Measurements from ENCODE around the gene ASCL5.

The ASCL5 gene

DNA sequence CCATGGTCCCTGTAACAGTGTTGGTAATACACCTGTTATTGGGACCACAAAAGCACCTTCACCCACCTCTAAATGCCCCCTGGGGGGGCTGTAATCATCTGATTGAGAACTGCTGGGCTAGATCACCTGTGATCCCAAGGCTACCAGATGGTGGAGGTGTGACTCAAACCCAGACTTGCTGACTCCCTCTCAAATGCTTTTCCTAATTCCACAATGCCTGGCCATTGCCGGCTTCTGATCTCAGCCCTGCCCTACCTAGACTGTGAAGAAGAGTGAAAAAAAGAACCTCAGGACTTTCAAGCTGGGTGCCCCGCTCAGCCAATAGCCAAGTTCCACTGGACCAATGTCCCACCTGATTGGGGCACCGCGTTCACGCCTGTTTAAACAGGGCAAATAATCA, 17.7 kb upstream of the ASCL5 start:
- no peak for DNase-seq
- no peak for TF ChIP-seq GATA1 (IDR thresholded peaks at IDR 0.05; ENCODE audit: low read depth, low read length)
- no peak for TF ChIP-seq POLR2A (IDR thresholded peaks at IDR 0.05; ENCODE audit: low read length)

DNA sequence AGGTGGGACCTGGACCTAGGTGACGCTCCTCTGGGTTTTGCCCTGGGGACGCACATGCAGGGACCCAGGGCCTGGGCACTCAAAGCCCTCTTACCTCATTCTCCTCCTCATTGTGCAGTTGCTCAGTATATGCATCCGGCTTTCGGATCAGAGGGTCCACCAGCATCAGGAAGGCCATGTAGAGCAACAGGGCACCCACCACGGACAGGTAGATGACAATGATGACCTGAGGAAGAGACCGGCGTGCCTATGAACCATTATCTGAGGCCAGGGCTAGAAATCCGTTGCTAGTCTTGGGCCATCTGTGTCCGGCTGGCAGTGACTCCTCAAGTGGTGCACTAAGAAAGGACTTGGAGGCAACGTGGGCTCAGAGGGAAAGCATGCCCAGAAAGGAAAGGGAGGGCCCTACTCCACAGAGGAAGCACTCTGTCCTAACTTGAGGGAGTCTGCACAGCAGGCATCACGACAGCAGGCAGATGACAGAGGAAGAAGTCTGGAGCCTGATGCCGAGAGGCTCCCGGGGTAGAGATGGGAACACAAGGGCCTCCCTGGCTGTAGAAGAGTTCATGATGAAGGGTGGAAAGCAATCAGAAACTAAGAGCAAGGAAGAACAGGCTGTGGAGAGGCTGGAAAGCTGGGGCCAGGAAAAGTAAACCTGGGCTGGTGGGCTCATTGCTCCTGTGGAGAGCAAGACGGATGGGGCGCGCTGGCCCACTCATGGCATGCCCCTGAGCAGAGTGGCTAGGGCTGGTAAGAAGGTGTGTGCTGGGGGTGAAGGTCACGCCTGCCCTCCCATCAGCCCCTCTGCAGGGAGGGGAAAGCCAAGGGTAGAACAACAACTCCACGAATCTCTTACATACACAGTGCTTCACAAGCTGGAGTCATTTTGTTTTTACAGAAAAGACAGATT, 17.0 kb upstream of the ASCL5 start:
- no peak for TF ChIP-seq GATA1 (IDR thresholded peaks at IDR 0.05; ENCODE audit: low read depth, low read length)
- no peak for TF ChIP-seq POLR2A (IDR thresholded peaks at IDR 0.05; ENCODE audit: low read length)
- DNase-seq, result no peak

DNA sequence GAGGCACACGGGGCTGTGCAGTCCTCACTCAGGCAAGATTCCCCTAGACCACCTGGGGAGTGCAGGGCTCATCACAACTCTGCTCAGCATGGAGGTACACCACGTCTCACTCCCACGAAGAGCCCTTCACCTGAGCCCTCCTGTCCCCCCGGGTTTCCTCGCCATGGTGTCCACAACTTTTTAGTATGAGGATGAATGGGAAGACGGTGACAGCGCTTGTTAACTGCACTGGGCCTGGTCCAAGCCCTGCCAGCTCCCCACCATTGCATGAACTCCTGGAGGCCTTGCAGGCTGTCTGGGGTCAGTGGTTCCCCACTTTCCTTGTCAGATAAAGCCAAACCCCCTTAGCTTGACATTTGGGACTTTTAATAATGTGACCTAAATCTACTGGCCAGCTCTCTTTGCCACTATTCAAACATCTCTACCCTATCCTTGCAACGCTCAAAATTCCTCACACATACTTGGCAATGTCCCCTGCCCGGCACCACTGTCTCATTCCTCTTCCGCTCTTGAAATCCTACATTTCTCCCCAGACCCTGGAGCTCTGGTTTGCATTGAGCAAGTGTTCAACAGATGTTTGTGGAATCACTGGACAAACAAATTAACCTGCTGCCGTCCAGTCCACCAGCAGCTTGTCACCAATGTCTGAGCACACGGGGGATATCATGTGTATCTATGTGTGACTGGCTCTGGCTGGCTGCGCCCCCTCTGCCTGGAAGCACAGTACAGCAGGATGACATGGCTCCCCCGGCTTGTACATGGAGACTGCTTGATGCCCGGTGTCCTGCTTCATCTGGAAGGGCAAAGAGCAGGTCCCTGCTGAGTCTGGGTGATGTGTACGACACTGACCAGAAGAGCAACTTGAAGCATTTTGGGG, 16.1 kb upstream of the ASCL5 start:
- no peak for DNase-seq
- TF ChIP-seq POLR2A (IDR thresholded peaks at IDR 0.05; ENCODE audit: low read length) (no peak), GATA1 (IDR thresholded peaks at IDR 0.05; ENCODE audit: low read depth, low read length) (no peak)

DNA sequence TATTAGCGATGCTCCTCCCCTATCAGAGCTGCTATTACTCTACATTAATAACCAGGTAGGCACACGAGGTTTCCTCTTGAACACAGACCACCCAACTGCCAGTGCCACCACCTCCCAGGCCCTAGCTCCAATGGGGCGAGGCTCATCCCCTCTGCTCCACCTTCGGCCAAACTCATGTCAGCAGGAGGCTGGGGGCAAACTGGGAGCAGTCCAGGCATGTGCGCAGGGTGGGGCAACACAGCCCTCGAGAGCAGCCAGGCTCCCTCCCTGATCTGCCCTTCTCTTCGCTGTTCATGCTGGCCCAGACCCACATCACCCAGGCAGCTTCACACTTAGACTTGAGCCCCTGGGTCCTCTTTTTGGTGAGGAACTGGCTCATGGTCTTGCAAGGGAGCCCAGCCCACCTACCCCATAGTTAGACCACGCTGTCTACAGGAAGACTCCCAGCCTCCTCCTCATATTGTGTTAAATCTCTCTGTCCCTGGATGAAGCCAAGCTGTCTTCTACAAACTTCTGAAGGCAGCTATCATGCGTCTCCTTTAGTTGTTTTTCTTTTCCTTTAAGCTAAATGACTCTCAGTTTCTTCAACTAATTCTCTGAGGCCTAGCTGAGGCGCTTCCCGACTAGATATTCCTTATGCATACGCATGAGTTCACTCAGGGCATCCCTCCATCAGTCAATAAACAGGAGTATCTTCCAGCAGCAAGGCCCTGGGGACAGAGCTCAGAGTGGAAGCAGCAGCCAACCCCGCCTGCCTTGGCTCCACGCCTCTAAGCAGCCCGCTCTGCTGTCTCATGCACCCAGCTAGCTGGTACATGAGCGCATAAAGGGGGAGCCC, 15.2 kb upstream of the ASCL5 start:
- TF ChIP-seq POLR2A (IDR thresholded peaks at IDR 0.05; ENCODE audit: low read length) (no peak), GATA1 (IDR thresholded peaks at IDR 0.05; ENCODE audit: low read depth, low read length) (no peak)
- no peak for DNase-seq

DNA sequence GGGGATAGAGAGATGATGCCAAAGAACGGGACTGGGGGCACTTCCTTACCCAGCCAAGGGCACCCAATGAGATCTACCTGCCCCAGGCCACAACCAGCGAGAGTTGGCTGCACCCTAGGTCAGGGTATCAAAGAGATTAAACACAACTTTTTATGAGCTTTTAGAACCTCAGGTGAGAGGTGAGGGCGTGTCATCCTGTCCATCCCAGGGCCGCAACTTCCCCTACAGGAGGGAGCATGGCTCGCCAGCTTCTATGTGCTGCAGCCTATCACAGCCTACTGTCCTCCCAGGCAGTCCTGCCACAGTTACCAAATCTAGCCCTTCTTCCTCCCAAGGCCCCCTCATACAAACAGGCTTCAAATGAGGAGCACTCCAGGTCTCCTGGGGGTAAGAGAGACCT, 14.4 kb upstream of the ASCL5 start:
- DNase-seq, result no peak
- no peak for TF ChIP-seq POLR2A (IDR thresholded peaks at IDR 0.05; ENCODE audit: low read length)
- no peak for TF ChIP-seq GATA1 (IDR thresholded peaks at IDR 0.05; ENCODE audit: low read depth, low read length)

DNA sequence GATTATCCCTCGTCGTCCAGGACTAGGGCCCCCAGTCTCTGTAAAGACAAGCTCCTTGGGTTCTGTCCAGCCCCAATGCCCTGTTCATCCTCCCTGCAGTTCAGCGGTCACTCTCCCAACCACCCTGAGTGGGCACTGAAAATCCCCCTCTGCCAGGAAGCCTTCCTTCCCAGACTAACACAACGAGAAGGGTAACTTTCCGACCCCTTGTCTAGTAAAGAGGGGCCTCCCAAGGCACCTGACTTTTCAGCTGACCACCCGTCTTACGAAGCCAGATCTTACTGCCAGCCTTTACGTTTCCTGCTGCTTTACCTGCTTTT, 13.9 kb upstream of the ASCL5 start:
- TF ChIP-seq POLR2A (IDR thresholded peaks at IDR 0.05; ENCODE audit: low read length) (no peak), GATA1 (IDR thresholded peaks at IDR 0.05; ENCODE audit: low read depth, low read length) (no peak)
- no peak for DNase-seq

DNA sequence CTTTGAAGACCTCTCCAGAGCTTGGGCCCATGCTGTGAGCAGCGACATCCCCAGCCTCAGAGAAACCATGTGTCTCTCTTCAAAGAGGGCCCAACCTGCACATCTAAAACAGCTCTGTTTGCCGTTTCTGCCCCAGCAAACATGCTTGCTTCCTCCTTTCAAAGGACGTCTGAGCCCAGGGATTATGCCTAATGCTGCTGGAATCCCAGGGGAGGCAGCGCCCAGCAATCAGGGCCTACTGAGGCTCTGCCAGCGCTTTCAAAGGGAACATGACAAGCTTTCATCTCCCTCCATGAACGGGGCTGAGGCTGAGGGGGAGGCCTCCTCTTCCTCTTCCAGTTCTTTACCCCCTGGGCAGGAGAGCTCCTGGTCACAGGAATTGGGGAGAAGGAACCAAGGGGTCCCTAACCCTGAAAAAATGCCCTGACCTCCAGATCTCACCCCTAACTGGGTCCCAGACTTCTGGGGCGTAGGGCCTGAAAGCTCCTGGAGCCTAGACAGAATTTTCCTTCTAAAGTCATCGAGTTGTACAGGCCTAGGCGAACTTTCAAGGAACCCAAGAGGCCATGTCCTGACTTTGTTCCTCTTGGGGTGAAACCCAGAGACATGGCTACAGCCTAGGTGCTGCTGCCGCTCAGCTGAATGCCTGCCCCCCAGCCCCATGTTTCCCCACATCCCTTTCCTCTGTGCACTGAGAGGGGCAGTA, 13.4 kb upstream of the ASCL5 start:
- no peak for TF ChIP-seq GATA1 (IDR thresholded peaks at IDR 0.05; ENCODE audit: low read depth, low read length)
- TF ChIP-seq POLR2A (IDR thresholded peaks at IDR 0.05; ENCODE audit: low read length), result no peak
- DNase-seq, result no peak

DNA sequence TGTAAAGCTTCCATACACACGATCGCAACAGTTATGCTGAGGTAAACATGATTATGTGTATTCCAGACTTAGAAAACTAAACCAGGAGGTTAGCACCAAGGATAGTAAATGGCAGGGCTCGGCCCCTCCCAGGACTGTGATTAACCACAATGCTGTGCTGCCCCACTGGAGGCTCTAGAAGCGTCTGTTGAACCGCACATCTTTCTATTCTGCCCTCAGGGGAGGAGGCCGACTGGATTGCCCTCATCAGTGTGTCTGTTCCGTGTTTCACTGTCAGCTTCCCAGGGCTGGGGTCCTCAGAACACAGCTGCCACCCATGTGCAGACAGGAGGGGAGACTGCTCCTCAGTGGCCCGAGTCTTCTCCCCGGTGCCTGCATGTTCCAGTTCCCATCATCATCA, 12.8 kb upstream of the ASCL5 start:
- no peak for DNase-seq
- TF ChIP-seq GATA1 (IDR thresholded peaks at IDR 0.05; ENCODE audit: low read depth, low read length), result no peak

DNA sequence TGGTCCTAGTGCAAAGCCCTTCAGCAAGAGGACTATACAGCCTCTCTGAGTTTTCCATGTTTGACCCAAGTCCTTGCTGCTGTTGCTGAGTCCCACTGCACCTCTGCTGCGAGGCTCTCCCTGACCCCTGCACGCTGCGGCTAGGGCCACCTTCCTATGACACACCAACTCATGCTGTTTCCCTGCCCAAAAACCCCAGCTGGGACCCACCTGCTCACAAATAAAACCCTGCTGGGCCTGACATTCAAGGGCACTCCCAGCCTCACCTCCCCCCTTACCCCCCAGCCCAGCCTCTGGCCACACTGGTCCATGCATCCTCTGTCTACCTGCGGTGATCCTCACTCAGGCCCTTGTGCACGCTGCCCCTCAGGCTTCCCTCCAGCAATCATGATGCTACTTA, 12.3 kb upstream of the ASCL5 start:
- TF ChIP-seq GATA1 (IDR thresholded peaks at IDR 0.05; ENCODE audit: low read depth, low read length) (no peak), POLR2A (IDR thresholded peaks at IDR 0.05; ENCODE audit: low read length) (no peak)
- DNase-seq, result no peak

DNA sequence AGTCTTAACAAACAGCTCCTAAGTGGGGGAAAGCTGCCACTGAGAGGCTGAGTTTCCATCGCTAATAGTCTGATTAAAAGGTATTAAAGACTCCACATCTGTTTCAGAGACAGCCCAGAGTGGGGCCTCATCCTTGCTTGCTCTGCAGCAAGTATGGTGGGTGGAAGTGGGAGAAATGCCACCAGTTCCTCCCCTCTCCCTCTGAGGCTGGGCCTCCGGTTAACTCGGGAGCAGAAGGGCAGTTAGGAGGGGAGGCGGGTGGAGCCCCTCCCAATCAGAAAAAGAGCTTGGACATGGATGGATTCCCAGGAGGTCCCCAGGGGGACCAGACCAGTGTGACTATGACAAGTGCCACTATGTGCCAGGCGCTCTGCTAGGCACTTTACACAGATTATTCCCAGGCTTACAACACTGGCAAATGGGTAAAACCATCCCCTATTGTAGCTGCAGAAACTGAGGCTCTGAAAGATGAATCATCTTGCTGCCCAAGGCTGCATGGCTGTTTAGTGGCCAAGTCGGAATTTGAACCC, 11.4 kb upstream of the ASCL5 start:
- no peak for DNase-seq
- TF ChIP-seq GATA1 (IDR thresholded peaks at IDR 0.05; ENCODE audit: low read depth, low read length), result no peak
- no peak for TF ChIP-seq POLR2A (IDR thresholded peaks at IDR 0.05; ENCODE audit: low read length)

DNA sequence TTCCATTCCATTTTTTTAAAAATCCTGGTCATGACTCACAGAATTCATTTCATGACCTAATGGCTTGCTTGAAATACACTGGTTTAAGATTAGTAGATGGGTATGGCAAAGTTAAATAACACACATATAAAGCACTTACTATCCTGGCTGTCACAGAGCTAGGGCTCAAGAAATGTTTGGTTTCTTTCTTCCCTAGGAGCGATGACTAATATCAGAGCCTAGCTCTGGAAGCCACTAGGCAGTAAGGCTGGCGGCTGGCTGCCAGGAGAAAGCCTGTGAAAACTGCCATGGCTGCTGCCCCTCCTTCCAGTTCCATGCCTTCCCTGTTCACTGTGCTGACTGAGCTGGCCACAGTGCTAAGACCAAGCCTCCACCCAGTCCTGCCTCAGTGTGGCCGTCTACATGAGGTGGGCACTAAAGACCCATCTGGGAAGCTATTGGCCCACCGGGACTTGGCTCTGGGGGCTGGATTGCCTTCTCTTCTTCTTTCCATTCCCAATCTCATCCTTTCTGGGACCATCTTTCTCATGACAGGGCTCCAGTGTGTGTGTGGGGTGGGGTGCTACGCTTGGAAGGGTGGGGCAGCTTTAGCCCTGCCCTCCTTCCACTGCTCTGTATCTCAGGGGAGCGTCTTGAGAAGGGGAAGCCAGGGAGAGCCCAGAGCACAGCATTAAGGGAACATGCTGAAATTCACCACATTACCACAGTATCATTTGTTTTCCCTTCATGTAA, 10.8 kb upstream of the ASCL5 start:
- peak in 1 of 2 experiments; percentile 18 for DNase-seq
- TF ChIP-seq POLR2A (IDR thresholded peaks at IDR 0.05; ENCODE audit: low read length), result no peak
- no peak for TF ChIP-seq GATA1 (IDR thresholded peaks at IDR 0.05; ENCODE audit: low read depth, low read length)

DNA sequence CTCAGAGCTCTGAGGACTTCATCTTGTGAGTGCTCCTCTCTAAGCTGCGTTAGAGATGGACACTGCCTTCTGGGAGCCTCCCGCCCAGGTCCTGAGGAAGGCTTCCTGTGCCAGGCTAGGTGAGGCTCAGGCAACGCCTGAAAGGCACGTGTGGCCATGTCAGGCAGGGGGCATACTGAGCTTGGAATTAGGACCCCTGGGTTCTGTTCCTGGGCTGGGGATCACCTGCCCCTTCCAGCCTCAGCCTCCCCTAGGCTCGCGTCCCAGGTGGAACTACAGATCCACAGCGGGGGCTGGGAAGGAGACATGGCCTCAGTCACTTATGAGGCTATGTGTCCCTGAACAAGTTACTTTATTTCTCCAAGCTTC, 10.0 kb upstream of the ASCL5 start:
- TF ChIP-seq POLR2A (IDR thresholded peaks at IDR 0.05; ENCODE audit: low read length) (no peak), GATA1 (IDR thresholded peaks at IDR 0.05; ENCODE audit: low read depth, low read length) (no peak)
- DNase-seq, result no peak

All from erythroblast (primary cell).